Epidermal melanocyte (primary cell): Measurements from ENCODE around the gene DOK6.
"Not testable (repeated sequence)": the region's sequence is repeated elsewhere in the genome, so short reads cannot be mapped to it uniquely, and the experiment has no call there.

Source experiments
- DNase-seq: peaks from one replicate; pipeline ENCODE4 v3.0.0; 2011; ENCODE audit warnings: low spot score; ENCODE audit not compliant: insufficient read length

The DOK6 gene

GRCh38 chr18:69622184-69622583 is 221.5 kb downstream of the DOK6 start:
- DNase-seq, result no peak

- DNase-seq, result no peak
Measured at GRCh38 chr18:69622961-69623360, 222.3 kb downstream of the DOK6 start.

GRCh38 chr18:69626171-69626570 is 225.5 kb downstream of the DOK6 start:
- DNase-seq, result no peak

GRCh38 chr18:69626643-69627242 is 226.1 kb downstream of the DOK6 start:
- DNase-seq, result no peak

GRCh38 chr18:69628774-69629359 is 228.2 kb downstream of the DOK6 start:
- no peak for DNase-seq

- DNase-seq, result no peak
Measured at GRCh38 chr18:69631281-69631680, 230.6 kb downstream of the DOK6 start.

- no peak for DNase-seq
Measured at GRCh38 chr18:69635482-69635881, 234.8 kb downstream of the DOK6 start.

- no peak for DNase-seq
Measured at GRCh38 chr18:69636529-69637301, 236.0 kb downstream of the DOK6 start.

- DNase-seq, result no peak
Measured at GRCh38 chr18:69638056-69638455, 237.4 kb downstream of the DOK6 start.

- DNase-seq, result no peak
Measured at GRCh38 chr18:69647702-69648101, 247.0 kb downstream of the DOK6 start.

GRCh38 chr18:69648486-69648885 is 247.8 kb downstream of the DOK6 start:
- no peak for DNase-seq

- DNase-seq, result no peak
Measured at GRCh38 chr18:69649684-69650083, 249.0 kb downstream of the DOK6 start.

GRCh38 chr18:69651243-69651642 is 250.6 kb downstream of the DOK6 start:
- DNase-seq, result no peak

GRCh38 chr18:69655816-69656215 is 255.1 kb downstream of the DOK6 start:
- DNase-seq, result no peak

- DNase-seq, result no peak
Measured at GRCh38 chr18:69658103-69658502, 257.4 kb downstream of the DOK6 start.

GRCh38 chr18:69658685-69659084 is 258.0 kb downstream of the DOK6 start:
- DNase-seq, result no peak

GRCh38 chr18:69659142-69659651 is 258.5 kb downstream of the DOK6 start:
- no peak for DNase-seq

GRCh38 chr18:69662090-69662489 is 261.4 kb downstream of the DOK6 start:
- not testable (repeated sequence) for DNase-seq

GRCh38 chr18:69664399-69664798 is 263.7 kb downstream of the DOK6 start:
- DNase-seq, result no peak

- DNase-seq, result no peak
Measured at GRCh38 chr18:69674292-69674877, 273.7 kb downstream of the DOK6 start.

GRCh38 chr18:69674966-69675365 is 274.3 kb downstream of the DOK6 start:
- no peak for DNase-seq

GRCh38 chr18:69677595-69677994 is 276.9 kb downstream of the DOK6 start:
- DNase-seq, result no peak
